ENCODE data around the gene PTCH2.
"Not testable (repeated sequence)": the region's sequence is repeated elsewhere in the genome, so short reads cannot be mapped to it uniquely, and the experiment has no call there.

PTCH2 gene

DNA sequence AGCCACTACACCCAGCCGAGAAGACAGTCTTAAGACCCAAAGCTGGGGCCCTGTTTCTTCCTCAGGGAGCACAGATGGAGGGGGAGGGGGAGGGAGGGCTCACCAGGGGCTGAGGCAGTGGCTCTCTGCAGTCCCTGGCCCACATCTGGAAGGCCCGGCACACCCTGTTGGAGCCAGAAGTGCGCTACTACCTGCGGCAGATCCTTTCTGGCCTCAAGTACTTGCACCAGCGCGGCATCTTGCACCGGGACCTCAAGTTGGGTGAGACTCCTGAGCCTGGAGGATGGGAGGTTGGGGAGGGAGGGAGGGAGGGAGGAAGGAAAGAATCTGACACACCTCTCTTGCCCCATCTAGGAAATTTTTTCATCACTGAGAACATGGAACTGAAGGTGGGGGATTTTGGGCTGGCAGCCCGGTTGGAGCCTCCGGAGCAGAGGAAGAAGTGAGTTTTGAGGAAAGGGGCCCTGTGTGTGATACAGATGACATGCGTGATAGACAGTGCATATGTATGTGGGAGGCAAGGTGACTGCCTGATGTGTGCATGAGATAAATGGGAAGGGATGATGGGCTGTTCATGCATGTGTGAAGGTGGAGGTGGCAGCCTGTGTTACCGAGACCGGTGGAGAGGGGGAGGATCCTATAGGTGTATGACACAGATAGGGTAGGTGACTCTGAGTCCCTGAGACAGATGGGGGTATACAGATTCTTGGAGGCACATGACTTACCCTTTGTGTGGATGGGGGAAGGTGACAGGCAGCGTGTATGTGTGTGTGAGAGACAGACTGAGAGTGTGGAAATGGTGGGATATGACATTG is 41.4 kb downstream of the PTCH2 start:
- peak; percentile 34 for DNase-seq (ENCODE audit: low read depth)

DNA sequence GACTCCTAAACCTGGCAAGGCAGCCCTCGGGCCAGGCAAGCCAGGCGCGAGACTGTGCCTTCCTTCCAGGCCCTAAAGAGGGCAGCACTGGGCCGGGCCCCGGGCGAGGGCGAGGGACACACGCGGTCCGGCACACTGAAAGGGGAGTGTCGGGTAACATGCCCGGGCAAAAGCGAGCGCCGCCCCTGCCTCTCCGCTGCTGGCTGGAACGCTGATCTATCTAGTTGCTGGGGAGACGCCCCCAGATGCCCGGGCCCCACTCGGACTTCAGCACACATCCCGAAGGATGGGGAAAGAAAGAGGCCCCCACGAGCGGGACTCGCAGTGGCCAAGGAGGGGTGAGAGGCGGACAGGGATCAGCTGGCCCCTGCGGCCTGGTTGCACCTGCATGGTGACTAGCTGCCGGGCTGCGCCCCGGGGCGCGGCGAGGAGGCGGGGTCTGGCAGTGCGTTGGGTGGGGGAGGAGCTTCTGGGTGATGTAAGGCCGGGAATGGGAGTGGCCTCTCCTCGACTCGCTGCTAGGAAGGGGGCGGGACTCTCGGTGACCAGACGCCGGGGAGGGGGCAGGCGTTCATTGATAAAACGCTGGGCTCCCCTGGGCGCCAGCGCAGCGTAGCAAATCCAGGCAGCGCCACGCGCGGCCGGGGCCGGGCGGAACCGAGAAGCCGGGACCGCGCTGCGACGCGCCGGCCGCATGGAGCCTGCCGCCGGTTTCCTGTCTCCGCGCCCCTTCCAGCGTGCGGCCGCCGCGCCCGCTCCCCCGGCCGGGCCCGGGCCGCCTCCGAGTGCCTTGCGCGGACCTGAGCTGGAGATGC is 43.1 kb downstream of the PTCH2 start, which contains the start of gene PLK3:
TSS of gene PLK3 (plus strand) at position 608 of the 815 bp plus-strand sequence. CDS start at position 695, 87 bp downstream.
- peak; percentile 97 for DNase-seq (ENCODE audit: low read depth)

DNA sequence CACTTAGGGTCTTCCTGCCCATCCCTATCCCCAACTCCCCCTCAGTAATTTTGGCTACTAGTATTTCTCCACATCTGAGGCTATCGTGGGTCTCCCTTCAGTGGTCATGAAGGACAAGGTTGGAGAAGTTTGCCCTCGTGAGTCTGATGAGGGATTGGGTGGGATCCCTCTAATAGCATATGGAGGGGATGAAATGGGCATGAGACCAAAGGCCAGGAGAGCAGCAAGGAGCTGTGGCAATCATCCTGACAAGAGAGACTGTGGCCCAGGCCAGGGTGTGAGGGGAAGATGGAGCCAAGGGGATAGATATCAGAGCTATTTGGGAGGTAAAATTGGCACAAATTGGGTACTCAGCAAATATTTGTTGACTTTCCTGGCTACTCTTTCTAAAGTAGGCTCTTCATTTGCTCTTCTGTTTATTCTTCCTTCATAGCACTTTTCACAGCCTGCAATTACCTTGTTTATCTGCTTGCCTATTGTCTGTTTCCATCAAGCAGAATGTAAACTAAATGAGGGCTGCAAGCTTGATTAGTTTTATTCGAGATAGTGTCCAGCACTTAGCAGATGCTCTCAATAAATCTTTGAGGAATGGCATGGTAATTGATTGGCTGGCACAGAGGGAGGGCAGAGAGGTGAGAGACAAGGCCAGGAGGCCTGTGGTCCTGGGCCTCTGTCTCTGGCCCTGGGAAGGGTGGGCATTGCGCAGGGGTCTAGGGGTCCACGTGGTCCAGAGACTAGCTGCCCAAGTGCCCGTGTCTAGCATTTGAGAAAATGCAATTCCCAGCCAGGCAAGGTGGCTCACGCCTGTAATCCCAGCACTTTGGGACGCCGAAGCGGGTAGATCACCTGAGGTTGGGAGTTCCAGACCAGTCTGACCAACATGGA is 44.3 kb downstream of the PTCH2 start:
- DNase-seq (ENCODE audit: low read depth): no peak

DNA sequence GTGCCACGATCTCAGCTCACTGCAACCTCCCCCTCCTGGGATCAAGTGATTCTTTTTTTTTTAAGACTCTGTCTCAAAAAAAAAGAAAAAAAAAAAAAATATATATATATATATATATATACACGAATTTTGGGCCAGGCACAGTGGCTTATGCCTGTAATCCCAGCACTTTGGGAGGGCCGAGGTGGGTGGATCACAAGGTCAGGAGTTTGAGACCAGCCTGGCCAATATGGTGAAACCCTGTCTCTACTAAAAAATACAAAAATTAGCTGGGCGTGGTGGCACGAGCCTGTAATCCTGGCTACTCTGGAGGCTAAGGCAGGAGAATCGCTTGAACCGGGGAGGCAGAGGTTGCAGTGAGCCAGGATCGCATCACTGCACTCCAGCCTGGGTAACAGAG is 45.2 kb downstream of the PTCH2 start:
- DNase-seq (ENCODE audit: low read depth): not testable (repeated sequence)

DNA sequence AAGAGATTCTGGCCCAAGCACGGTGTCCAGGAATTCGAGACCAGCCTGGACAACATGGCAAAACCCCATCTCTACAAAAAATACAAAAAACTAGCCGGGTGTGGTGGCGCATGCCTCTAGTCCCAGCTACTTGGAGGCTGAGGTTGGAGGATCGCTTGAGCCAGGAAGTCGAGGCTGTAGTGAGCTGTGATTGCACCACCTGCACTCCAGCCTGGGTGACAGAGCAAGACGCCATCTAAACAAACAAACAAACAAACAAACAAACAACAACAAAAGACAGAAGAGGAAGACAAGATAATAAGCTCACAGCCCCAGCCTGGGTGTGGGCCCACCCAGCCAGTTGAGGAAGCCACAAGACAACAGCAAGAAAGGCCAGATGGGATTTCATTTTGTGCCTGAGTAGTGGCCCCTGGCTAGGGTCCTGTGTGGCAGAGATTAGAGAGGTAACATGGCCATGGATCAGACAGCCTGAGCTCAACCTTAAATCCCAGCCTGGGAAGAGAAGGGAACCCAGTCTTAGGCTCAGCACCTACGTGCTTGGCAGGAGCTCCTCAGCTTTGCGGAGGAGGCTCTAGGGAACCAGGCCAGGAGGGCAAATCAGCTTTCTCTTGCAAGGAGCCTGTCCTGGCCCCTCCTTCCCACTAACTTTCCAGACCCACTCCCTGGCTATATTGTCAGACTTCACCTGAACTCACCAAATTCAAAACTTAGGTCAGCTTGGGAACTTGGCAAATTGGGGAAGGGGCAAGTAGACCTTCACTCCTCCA is 50.1 kb downstream of the PTCH2 start:
- no peak for DNase-seq (ENCODE audit: low read depth)

DNA sequence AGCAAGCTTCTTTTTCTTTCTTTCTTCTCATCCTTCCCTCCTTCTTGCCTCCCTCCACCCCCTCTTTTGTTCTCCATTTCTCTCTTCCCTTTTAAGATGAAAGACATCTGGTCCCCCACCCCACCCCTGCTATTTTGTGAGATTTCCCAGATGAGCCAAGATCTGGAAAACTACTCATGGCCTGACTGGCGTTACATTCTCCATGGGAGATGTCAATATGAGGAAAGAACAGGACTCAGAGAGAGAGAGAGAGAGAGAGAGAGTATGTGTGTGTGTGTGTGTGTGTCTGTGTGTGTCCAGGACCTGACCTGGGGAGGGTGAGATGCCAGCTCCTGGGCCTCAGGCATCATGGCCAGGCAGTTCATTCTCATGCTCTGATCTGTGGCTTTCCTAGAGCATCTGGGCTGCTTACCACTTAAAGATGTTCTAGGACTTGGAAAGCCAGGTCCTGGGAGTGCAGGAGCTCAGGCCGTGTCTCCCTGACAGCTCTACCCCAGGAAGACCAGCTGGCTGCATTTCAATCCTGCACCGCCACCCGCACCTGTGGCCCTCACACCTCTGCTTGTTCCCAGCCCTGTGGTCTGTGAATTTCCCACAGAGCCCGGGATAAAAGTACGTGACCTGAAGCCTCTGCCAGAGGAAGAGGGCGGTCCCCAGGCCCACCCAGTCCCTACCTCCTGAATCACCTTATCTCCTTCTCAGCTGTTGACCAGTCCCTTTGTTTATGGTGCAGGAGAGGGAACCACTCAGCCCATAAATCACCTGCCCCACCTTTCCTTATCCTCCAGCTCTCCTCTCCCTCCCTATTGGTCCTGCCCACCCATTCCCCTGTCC is 51.9 kb downstream of the PTCH2 start:
- no peak for DNase-seq (ENCODE audit: low read depth)

DNA sequence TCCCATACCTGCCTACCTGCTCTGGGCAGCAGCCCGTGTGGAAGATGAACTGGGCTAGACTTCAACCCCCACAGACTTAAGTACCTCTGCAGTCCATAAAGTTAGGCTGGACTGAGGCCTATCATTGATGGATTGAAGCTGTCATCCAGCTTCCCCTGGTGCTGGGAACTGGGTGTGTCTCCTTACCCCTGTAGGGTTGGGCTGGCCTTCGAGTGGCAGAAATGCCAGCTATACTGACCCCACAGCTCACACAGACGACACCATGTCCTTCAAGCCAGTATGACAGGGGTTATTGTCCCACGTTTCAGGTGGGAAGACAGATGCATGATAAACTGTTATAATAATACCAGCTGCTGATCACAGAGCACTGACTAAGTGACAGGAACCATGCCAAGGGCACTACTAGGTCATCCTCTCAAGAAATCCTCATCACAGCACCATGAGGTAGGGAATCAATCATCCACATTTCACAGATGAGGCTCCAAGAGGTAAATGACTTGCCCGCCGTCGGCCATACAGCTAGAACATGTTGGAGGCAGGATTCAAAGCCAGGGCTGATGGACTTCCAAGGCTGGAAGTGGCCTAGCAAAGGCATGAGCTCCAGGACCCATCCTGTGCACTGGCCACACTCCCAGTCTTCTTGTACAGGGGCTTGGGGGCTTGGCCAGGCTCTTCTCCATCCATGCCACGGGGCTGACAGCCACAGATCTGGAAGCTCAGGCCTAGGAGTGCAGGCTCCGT is 54.8 kb downstream of the PTCH2 start, which contains the start of gene BEST4:
TSS of gene BEST4 (minus strand) at position 51 of the 741 bp plus-strand sequence. CDS start 465 bp downstream, outside the sequence.
- no peak for DNase-seq (ENCODE audit: low read depth)

DNA sequence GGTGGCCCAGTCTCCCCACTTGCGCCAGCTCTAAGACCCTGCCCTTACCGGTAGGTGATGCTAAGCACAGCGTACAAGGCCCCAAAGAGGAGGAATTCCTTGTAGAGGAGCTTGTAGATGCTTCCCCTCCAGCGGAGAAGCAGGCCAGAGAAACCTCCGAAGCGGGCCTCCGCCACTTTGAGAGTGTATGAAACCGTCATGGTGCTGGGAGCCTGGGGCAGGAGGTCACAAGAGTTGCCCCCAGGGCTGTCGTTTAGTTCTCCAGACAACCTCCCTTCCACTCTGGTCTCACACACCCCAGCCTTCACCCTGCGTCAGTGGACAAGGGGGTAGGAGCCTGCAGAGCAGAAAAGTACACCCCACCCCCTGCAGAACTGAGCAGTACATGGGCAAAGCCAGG is 55.5 kb downstream of the PTCH2 start:
- DNase-seq (ENCODE audit: low read depth): no peak

DNA sequence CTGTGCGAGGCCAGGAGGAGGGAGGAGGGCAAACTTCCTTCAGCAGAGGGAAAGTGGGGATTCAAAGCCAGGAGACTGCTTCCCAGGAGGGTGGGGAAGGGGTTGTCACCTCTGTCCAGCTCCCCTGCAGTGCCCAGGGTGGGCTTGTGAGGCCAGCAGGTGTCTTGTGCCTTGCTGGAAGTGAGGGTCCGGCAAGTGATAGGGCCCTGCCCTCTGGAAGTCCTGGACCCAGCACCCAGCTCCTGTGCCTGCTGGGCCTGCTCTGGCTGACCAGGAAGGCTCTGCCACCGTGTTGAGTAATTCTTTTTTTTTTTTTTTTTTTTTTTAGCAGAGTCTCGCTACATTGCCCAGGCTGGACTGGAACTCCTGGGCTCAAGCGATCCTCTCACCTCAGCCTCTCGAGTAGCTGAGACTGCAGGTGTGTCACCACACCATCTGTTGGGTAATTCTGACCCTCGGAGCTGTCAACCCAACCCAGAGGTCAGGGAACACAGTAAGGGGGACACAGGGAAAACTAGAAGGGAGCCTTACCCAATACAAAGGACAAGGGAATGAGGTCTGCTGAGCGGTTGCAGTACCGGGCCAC is 56.1 kb downstream of the PTCH2 start:
- no peak for DNase-seq (ENCODE audit: low read depth)

DNA sequence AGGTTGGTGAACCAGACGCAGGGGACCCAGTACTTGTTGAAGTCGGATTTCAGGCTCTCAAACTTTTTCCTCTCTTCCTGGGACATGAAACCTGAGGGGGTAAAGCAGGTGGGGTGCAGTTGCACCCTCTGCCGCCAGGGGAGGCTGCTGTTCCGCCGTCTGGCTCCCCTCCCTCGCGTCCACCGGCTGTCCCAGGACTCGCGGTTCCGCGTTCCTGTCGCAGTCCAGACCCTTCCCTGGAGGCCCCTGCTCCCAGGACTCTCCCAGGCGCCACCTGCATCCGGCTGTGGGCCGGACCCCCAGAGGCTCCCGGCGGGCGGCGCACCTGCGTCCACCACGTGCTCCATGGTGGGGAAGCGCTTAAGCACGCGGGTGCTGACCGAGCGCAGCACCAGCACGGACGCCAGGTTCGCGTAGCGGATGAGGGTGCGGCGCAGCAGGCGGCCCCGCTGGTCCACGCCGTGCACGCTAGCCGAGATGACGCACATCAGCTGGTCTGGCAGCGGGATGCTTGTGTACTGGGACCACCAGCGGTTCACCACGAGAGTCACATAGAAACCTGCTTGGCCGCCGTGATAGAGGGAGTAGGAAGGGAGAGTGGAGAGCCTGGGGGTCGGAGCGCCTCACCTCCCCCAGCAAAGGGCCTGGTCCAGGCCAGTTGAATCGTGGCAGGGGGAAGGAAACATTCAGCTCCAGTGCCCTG is 56.8 kb downstream of the PTCH2 start:
- DNase-seq (ENCODE audit: low read depth): peak; percentile 70

DNA sequence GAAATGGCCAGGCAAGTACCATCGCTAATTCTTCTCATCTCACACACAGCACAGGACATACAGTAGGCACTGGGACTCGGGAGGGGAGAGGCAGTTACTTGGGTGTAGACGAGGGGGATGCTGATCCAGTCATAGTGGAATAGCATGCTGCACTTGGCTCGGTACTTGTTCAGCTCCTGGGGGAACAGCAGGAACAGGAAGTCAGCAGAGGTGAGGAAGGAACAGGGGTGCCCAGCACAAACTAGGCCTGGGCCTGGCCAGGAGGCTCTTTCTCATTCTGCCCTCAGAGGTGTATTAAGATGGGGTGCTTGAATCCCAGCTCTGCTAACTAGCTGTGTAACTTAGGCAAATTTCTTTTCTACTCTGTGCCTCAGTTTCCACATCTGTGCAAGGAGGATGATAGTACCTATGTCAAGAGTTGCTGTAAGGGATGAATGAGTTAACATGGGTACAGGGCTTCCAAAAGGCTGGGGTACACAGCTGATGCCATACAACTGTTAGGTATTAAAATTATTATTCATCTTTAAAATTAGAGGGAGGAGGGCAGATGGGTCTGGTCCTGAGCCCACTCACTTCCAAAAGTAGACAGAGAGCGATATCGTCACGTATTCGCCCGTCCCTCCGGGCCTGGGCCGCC is 57.4 kb downstream of the PTCH2 start:
- no peak for DNase-seq (ENCODE audit: low read depth)

DNA sequence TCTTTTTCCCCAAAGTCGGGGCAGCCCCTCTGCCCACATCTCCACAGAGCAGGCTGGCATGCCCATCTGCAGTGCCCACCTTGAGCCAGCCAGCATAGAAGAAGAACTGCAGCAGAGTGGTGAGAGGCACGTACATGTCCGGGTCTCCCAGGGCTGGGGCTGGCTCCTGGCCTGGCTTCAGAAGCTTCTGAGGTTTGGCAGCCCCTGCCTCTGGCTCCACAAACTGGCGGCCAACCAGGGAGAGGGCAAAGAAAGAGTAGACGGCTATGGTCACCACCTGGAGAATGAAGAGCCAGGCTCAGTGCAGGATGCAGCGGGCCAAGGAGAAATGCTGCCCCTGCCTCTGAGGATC is 58.0 kb downstream of the PTCH2 start:
- DNase-seq (ENCODE audit: low read depth): no peak

DNA sequence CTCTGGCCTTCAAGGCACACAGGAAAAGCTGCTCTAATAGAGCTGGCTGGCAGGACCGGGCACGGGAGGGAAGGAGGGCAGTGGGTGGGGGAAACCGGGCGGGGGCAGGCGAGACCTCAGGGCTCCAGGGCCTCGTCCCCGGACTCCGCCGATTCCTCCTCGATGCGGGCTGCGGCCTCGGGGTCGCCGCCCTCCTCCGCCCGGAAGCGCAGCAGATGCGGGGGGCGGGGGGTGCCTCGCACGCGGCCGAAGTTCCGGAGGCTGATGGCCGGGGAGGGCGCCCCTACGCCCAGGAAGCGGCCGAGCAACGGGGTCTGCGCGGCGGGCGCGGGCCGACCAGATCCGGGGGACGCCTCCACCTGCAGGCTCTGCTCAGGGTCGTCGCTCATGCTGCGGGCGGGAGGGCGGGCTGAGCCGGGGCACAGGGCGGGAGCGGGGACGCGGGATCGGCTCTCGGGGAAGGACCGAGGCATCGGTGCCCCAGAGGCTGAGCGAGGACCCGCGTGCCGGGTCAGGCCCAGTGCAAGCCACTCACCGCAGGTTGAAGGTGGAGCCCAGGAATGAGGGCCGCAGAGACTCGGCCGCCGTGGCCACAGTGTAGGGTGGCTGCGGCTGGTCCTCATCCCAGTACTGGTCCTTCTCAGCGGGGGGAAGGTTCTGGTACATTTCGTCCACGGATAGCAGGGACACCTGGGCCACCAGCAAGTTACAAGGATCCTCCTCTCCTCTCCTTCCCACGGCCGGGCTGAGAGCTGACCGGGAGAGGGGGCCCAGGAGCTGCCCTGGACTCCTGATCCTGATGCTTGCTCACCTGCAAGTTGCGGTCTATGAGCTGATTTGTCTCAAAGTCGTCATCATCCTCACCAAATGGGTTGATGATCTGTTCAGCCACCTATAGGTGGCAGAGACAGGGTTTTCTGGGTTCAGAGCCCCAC is 58.7 kb downstream of the PTCH2 start:
- no peak for DNase-seq (ENCODE audit: low read depth)

DNA sequence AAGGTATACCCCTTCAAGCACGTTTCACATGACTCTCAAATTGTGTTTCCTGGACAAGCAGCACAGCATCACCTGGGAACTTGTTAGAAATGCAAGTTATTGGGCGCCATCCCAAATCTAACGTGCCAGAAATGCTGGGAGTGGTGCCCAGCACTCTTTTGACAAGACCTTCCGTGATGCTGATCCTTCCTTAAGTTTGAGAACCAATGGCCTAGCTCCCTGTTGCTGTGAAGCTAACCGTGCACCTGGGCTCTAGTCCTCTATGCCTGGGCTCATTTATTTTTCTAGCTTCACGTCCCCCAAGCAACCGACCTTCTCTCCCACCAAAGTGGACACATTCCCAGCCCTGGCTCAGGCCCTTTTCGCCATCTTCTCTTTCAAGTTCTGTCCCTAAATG is 59.4 kb downstream of the PTCH2 start:
- no peak for DNase-seq (ENCODE audit: low read depth)

DNA sequence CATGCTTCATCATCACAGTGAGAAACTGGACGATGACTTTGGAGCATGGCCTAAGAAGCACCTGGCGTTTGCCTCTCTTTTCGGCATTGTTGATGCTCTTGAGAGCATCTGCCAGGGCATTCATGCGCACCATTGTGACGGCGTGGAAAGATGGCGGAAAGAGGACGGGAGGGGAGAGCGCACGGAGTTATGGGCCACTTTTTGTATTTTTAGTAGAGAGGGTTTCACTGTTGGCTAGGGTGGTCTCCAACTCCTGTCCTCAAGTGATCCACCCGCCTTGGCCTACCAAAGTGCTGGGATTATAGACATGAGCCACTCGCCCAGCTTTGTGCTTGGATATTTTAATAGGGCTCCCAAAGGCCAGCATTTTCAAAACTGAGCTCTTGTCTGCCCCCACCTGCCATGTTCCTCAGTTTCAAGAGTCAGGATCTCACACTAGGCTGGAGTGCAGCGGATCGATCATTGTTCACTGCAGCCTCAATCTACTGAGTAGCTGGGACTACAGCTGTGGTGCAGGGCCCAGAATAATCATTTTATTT is 62.4 kb downstream of the PTCH2 start:
- DNase-seq (ENCODE audit: low read depth): no peak

DNA sequence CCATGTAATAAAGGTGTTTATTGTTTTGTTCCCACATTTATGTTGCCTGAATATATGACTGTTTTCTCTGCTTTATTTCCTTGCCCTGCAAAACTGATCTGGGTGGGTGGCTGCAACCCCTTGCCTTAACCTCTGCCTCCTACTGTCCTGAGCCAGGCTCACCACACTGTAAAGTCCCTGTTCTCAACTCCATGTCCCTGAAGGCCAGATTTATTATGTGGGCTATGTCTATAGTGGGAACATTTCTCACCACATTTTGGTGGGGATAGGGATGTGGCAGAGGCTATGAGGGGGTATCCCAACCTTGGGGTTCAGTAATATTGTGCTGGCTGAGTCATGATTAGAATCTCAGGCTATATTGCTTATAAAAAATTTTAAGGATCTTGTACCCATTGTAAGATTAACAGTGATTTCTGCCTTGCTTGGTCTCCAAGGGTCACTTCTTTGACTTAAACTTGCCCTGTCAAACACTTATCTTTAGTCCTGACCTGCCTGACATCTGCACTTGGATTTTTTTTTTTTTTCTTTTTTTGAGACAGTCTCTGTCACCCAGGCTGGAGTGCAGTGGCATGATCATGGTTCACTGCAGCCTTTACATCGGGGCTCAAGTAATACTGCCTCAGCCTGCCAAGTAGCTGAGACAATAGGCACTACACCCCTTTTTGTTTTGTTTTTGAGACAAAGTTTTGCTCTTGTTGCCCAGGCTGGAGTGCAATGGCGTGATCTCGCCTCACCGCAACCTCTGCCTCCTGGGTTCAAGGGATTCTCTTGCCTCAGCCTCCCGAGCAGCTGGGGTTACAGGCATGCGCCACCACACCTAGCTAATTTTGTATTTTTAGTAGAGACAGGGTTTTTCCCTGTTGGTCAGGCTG is 64.1 kb downstream of the PTCH2 start:
- no peak for DNase-seq (ENCODE audit: low read depth)

Data from activated T-cell treated with anti-CD3 and anti-CD28 coated beads for 48 hours (primary cell).